Peyer's patch (tissue), 4 donors: Measurements from ENCODE around the gene YARS1. TPM values are rescaled to one million over a fixed set of nuclear protein-coding genes. Genes with fewer than 3 reads are reported as not detected.

ENCODE experiments used
- DNase-seq, 3 donors: peaks; one replicate each; pipeline ENCODE4 v3.0.0-alpha.2; 2017 to 2019
- H3K27ac ChIP-seq, 4 donors: fragments of 200-600 bp; sonication (generic); one replicate each; pipeline ENCODE4 v1.5.1; 2016 to 2019
- H3K27me3 ChIP-seq, 2 donors: fragments of 200-600 bp; sonication (generic); one replicate each; pipeline ENCODE4 v1.5.1; 2019
- H3K36me3 ChIP-seq, 3 donors: fragments of 200-600 bp; sonication (generic); one replicate each; pipeline ENCODE4 v1.5.1; 2016 to 2019
- H3K4me1 ChIP-seq, 4 donors: fragments of 200-600 bp; sonication (generic); one replicate each; pipeline ENCODE4 v1.5.1; 2016 to 2019
- H3K4me3 ChIP-seq, 4 donors: fragments of 200-600 bp; sonication (generic); 1 replicate in 3 of 4; 2 replicates in 1 of 4; pipeline ENCODE4 v1.5.1; 2016 to 2019; ENCODE audit warnings: mild to moderate bottlenecking in 1 of 4
- H3K9me3 ChIP-seq, 4 donors: fragments of 200-600 bp; sonication (generic); one replicate each; pipeline ENCODE4 v1.5.1; 2016 to 2019; ENCODE audit warnings: mild to moderate bottlenecking in 1 of 4
- CTCF ChIP-seq, 6 experiments: fragments of 450-650 bp in 4 of 6; fragments of 200-600 bp in 2 of 6; sonication (generic) in 1 of 6; IDR thresholded peaks; one replicate each; pipeline ENCODE4 v1.5.1; 2017 to 2019; ENCODE audit warnings: antibody characterized with exemption in 6 of 6, mild to moderate bottlenecking in 3 of 6, moderate library complexity in 1 of 6
- POLR2A ChIP-seq, 2 donors: fragments of 450-650 bp; IDR thresholded peaks; one replicate each; pipeline ENCODE4 v1.5.1; 2017; ENCODE audit warnings: antibody characterized with exemption in 2 of 2, mild to moderate bottlenecking in 2 of 2, moderate library complexity in 2 of 2
- total RNA-seq, 4 donors: library from RNA; depleted of rRNA; stranded (reverse); fragments of >200 nt; gene quantifications; one replicate each; pipeline ENCODE4 v1.1.0, GENCODE V29; 2016

The YARS1 gene
- total RNA-seq, 4 donors from 2014 or later: 29.6 to 93.3 (median 50.4) TPM

GRCh38 chr1:32811917-32812316 lies 5.2 kb downstream of the YARS1 start:
- Histone ChIP-seq H3K27me3 (no peaks in the 10 kb centered on the region), H3K27ac (no peak overlapping the region), H3K4me3 (no peak overlapping the region), H3K36me3 (peaks cover 0 to 43% (median 0%) of the 10 kb centered on the region in 3 donors), H3K4me1 (peaks cover 0 to 15% (median 6%) of the 10 kb centered on the region in 4 donors), H3K9me3 (no peaks in the 10 kb centered on the region)
- DNase-seq: no peak
- TF ChIP-seq POLR2A (IDR thresholded peaks at IDR 0.05) (no peak), CTCF (IDR thresholded peaks at IDR 0.05) (no peak)

GRCh38 chr1:32811265-32811664 lies 5.9 kb downstream of the YARS1 start:
- peaks cover 0 to 15% (median 6%) of the 10 kb centered on the region in 4 donors for H3K4me1 ChIP-seq
- no peak overlapping the region for H3K27ac ChIP-seq
- H3K36me3 ChIP-seq: peaks cover 0 to 44% (median 0%) of the 10 kb centered on the region in 3 donors
- H3K4me3 ChIP-seq: no peak overlapping the region
- DNase-seq: no peak
- H3K27me3 ChIP-seq: no peaks in the 10 kb centered on the region
- no peaks in the 10 kb centered on the region for H3K9me3 ChIP-seq
- TF ChIP-seq POLR2A (IDR thresholded peaks at IDR 0.05) (no peak), CTCF (IDR thresholded peaks at IDR 0.05) (no peak)

- no peak for TF ChIP-seq CTCF (IDR thresholded peaks at IDR 0.05)
- TF ChIP-seq POLR2A (IDR thresholded peaks at IDR 0.05): no peak
- H3K36me3 ChIP-seq: peaks cover 0 to 51% (median 0%) of the 10 kb centered on the region in 3 donors
- DNase-seq: no peak
- H3K27ac ChIP-seq: no peak overlapping the region
- H3K4me3 ChIP-seq: no peak overlapping the region
- H3K9me3 ChIP-seq: no peaks in the 10 kb centered on the region
- peaks cover 0 to 10% (median 3%) of the 10 kb centered on the region in 4 donors for H3K4me1 ChIP-seq
- H3K27me3 ChIP-seq: no peaks in the 10 kb centered on the region
Measured at GRCh38 chr1:32810358-32810757, 6.8 kb downstream of the YARS1 start.

GRCh38 chr1:32808580-32808979 lies 8.6 kb downstream of the YARS1 start:
- Histone ChIP-seq H3K4me3 (no peak overlapping the region), H3K9me3 (no peaks in the 10 kb centered on the region), H3K4me1 (no peaks in the 10 kb centered on the region), H3K36me3 (peaks cover 0 to 58% (median 0%) of the 10 kb centered on the region in 3 donors), H3K27ac (no peak overlapping the region), H3K27me3 (no peaks in the 10 kb centered on the region)
- TF ChIP-seq CTCF (IDR thresholded peaks at IDR 0.05) (no peak), POLR2A (IDR thresholded peaks at IDR 0.05) (no peak)
- no peak for DNase-seq

- no peak for DNase-seq
- TF ChIP-seq CTCF (IDR thresholded peaks at IDR 0.05): no peak
- TF ChIP-seq POLR2A (IDR thresholded peaks at IDR 0.05): no peak
- no peaks in the 10 kb centered on the region for H3K9me3 ChIP-seq
- no peaks in the 10 kb centered on the region for H3K27me3 ChIP-seq
- no peak overlapping the region for H3K27ac ChIP-seq
- H3K36me3 ChIP-seq: peaks cover 0 to 58% (median 0%) of the 10 kb centered on the region in 3 donors
- H3K4me3 ChIP-seq: no peak overlapping the region
- H3K4me1 ChIP-seq: no peaks in the 10 kb centered on the region
Measured at GRCh38 chr1:32806910-32807523, 10.1 kb downstream of the YARS1 start.
